WTC11 (cell line): ENCODE data around the gene OR10C1. TPM values are rescaled to one million over a fixed set of nuclear protein-coding genes. Genes with fewer than 3 reads are reported as not detected.

Experiments
- ATAC-seq: fragments of 200-7000 bp; cut with Tn5 transposase; 2 replicates; pipeline ENCODE4 v1.10.0; 2021; ENCODE audit warnings: mild to moderate bottlenecking, moderate library complexity
- CTCF ChIA-PET: fragments of 300-600 bp; sonication (Branson Sonifier 250); formaldehyde crosslinking; loops from one replicate; lab custom pipeline; 2021; ENCODE audit warnings: antibody characterized with exemption; lab: Charles Lee
- POLR2A ChIA-PET: fragments of 350-600 bp; sonication (Branson Sonifier 250); formaldehyde crosslinking; loops from one replicate; lab custom pipeline; 2021; ENCODE audit warnings: antibody characterized with exemption; lab: Charles Lee
- DNase-seq: peaks from one replicate; pipeline ENCODE4 v3.0.0; 2021; ENCODE audit warnings: low spot score
- H3K27ac Mint-ChIP-seq: 2 replicates; pipeline ENCODE4 v1.8.0; 2021; ENCODE audit warnings: mixed read lengths
- H3K27me3 Mint-ChIP-seq: 2 replicates; pipeline ENCODE4 v1.8.0; 2021; ENCODE audit warnings: low read depth, mild to moderate bottlenecking, moderate library complexity, mixed read lengths
- H3K36me3 Mint-ChIP-seq: 2 replicates; pipeline ENCODE4 v1.8.0; 2021; ENCODE audit warnings: mixed read lengths
- H3K4me1 Mint-ChIP-seq: 2 replicates; pipeline ENCODE4 v1.8.0; 2022; ENCODE audit warnings: mixed read lengths
- H3K4me3 Mint-ChIP-seq: 2 replicates; pipeline ENCODE4 v1.8.0; 2021; ENCODE audit warnings: mild to moderate bottlenecking, moderate library complexity, mixed read lengths
- H3K9me3 Mint-ChIP-seq: 2 replicates; pipeline ENCODE4 v1.8.0; 2021; ENCODE audit warnings: mixed read lengths
- CBFB ChIP-seq: sonication (generic); formaldehyde crosslinking; IDR thresholded peaks from 2 replicates; pipeline ENCODE4 v1.8.1; 2022; ENCODE audit warnings: mild to moderate bottlenecking, low read depth, missing genetic modification reagents
- CREB1 ChIP-seq: sonication (generic); formaldehyde crosslinking; IDR thresholded peaks from 2 replicates; pipeline ENCODE4 v1.8.0; 2023; ENCODE audit warnings: mild to moderate bottlenecking, missing genetic modification reagents
- CREM ChIP-seq: sonication (generic); formaldehyde crosslinking; IDR thresholded peaks from 2 replicates; pipeline ENCODE4 v1.8.1; 2022; ENCODE audit warnings: mild to moderate bottlenecking, missing genetic modification reagents, moderate library complexity
- ELF4 ChIP-seq: sonication (generic); formaldehyde crosslinking; IDR thresholded peaks from 2 replicates; pipeline ENCODE4 v1.8.1; 2022; ENCODE audit warnings: low read depth, mild to moderate bottlenecking, moderate library complexity, missing genetic modification reagents
- EMX1 ChIP-seq: fragments of 250-450 bp; sonication (Bioruptor Pico); IDR thresholded peaks from 2 replicates; pipeline ENCODE4 v1.8.0; 2021; ENCODE audit warnings: mild to moderate bottlenecking
- GRHL2 ChIP-seq: fragments of 250-450 bp; sonication (Bioruptor Pico); IDR thresholded peaks from 2 replicates; pipeline ENCODE4 v1.8.0; 2022; ENCODE audit warnings: mild to moderate bottlenecking, moderate library complexity; ENCODE audit not compliant: insufficient replicate concordance, severe bottlenecking
- HMGA2 ChIP-seq: fragments of 250-450 bp; sonication (Bioruptor Pico); IDR thresholded peaks from 2 replicates; pipeline ENCODE4 v1.4.0; 2021; ENCODE audit warnings: mild to moderate bottlenecking, moderate library complexity
- KAT7 ChIP-seq: sonication (generic); formaldehyde crosslinking; IDR thresholded peaks from 2 replicates; pipeline ENCODE4 v1.8.1; 2023; ENCODE audit warnings: missing genetic modification reagents, mild to moderate bottlenecking, borderline replicate concordance
- TEAD4 ChIP-seq: sonication (generic); formaldehyde crosslinking; IDR thresholded peaks from 2 replicates; pipeline ENCODE4 v1.8.0; 2022; ENCODE audit warnings: mild to moderate bottlenecking, missing genetic modification reagents
- ZBTB21 ChIP-seq: sonication (generic); formaldehyde crosslinking; IDR thresholded peaks from 2 replicates; pipeline ENCODE4 v1.8.1; 2023; ENCODE audit warnings: mild to moderate bottlenecking, missing genetic modification reagents, borderline replicate concordance
- total RNA-seq: library from RNA; stranded (reverse); gene quantifications from 3 replicates; pipeline ENCODE4 v1.2.3, GENCODE V29; 2021
- TF ChIP-seq, protein P1 (sequence below): sonication (generic); formaldehyde crosslinking; IDR thresholded peaks from 2 replicates; pipeline ENCODE4 v1.8.0; 2023; ENCODE audit warnings: missing genetic modification reagents, mild to moderate bottlenecking, borderline replicate concordance
- TF ChIP-seq, protein P2 (sequence below): fragments of 250-450 bp; sonication (Bioruptor Pico); IDR thresholded peaks from 2 replicates; pipeline ENCODE4 v1.9.0; 2021; ENCODE audit warnings: mild to moderate bottlenecking
- TF ChIP-seq, protein P3 (sequence below): sonication (generic); formaldehyde crosslinking; IDR thresholded peaks from 2 replicates; pipeline ENCODE4 v1.8.0; 2023; ENCODE audit warnings: mild to moderate bottlenecking, missing genetic modification reagents
- TF ChIP-seq, protein P4 (sequence below): fragments of 250-450 bp; sonication (Bioruptor Pico); IDR thresholded peaks from 2 replicates; pipeline ENCODE4 v1.9.0; 2021; ENCODE audit warnings: moderate library complexity, mild to moderate bottlenecking, inconsistent platforms, borderline replicate concordance
- TF ChIP-seq, protein P5 (sequence below): sonication (generic); formaldehyde crosslinking; IDR thresholded peaks from 2 replicates; pipeline ENCODE4 v1.8.1; 2022; ENCODE audit warnings: mild to moderate bottlenecking, missing genetic modification reagents, moderate library complexity, borderline replicate concordance
- TF ChIP-seq, protein P6 (sequence below): fragments of 250-450 bp; sonication (Bioruptor Pico); IDR thresholded peaks from 2 replicates; pipeline ENCODE4 v2.1.2; 2022; ENCODE audit warnings: mild to moderate bottlenecking, moderate library complexity

The OR10C1 gene
- total RNA-seq, 1 experiment from 2014 or later: not detected

DNA sequence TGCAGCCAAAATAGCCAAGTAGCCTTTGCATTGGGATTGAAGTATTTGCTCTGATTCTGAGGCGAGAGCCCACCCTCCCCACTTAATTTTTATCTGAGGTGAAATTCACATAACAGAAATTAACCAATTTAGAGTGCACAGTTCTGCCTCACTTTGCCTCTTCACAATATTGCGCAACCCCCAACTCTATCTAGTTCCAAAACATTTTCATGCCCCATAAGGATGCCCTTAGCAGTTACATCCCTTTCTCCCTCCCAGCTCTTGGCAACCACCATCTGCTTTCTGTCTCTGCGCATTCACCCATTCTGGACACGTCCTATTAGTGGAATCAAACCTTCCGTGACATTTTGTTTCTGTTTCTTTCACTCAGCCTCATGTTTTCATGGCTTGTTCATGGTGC is 39.6 kb downstream of the OR10C1 start (continued):
- TF ChIP-seq, protein P1, sequence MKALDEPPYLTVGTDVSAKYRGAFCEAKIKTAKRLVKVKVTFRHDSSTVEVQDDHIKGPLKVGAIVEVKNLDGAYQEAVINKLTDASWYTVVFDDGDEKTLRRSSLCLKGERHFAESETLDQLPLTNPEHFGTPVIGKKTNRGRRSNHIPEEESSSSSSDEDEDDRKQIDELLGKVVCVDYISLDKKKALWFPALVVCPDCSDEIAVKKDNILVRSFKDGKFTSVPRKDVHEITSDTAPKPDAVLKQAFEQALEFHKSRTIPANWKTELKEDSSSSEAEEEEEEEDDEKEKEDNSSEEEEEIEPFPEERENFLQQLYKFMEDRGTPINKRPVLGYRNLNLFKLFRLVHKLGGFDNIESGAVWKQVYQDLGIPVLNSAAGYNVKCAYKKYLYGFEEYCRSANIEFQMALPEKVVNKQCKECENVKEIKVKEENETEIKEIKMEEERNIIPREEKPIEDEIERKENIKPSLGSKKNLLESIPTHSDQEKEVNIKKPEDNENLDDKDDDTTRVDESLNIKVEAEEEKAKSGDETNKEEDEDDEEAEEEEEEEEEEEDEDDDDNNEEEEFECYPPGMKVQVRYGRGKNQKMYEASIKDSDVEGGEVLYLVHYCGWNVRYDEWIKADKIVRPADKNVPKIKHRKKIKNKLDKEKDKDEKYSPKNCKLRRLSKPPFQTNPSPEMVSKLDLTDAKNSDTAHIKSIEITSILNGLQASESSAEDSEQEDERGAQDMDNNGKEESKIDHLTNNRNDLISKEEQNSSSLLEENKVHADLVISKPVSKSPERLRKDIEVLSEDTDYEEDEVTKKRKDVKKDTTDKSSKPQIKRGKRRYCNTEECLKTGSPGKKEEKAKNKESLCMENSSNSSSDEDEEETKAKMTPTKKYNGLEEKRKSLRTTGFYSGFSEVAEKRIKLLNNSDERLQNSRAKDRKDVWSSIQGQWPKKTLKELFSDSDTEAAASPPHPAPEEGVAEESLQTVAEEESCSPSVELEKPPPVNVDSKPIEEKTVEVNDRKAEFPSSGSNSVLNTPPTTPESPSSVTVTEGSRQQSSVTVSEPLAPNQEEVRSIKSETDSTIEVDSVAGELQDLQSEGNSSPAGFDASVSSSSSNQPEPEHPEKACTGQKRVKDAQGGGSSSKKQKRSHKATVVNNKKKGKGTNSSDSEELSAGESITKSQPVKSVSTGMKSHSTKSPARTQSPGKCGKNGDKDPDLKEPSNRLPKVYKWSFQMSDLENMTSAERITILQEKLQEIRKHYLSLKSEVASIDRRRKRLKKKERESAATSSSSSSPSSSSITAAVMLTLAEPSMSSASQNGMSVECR (CRISPR knock-in tag): no peak
- no peak for TF ChIP-seq CREM
- TF ChIP-seq, protein P2, sequence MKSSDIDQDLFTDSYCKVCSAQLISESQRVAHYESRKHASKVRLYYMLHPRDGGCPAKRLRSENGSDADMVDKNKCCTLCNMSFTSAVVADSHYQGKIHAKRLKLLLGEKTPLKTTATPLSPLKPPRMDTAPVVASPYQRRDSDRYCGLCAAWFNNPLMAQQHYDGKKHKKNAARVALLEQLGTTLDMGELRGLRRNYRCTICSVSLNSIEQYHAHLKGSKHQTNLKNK (CRISPR knock-in tag): no peak
- TF ChIP-seq, all 79 proteins: peak for 0

DNA sequence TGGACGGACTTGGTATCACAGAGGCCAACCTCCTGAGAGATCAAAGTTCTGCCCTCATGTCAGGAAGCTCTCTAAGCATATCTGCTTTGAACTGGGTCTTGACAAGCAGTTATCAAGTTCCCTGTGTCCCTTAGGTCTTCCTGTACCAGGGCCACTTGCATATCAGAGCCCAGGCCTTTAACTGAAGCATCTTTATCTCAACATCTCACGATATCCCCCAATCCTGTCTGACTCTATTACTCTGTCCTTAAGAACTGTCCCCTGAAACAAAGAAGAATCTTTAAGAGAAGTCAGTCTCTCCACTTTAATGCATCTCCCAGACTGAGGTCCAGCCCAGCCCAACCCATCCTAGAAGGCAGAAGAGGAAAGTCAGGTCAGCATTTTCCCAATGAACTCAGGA is 40.5 kb downstream of the OR10C1 start:
- Mint-ChIP-seq H3K36me3 (no peaks in the 10 kb centered on the region), H3K27me3 (peaks cover 7% of the 10 kb centered on the region)
- ChIA-PET POLR2A (no interaction called here), CTCF (no interaction called here)
- ATAC-seq: no peak
- TF ChIP-seq EMX1 (CRISPR knock-in tag): no peak
- TF ChIP-seq, protein P3, sequence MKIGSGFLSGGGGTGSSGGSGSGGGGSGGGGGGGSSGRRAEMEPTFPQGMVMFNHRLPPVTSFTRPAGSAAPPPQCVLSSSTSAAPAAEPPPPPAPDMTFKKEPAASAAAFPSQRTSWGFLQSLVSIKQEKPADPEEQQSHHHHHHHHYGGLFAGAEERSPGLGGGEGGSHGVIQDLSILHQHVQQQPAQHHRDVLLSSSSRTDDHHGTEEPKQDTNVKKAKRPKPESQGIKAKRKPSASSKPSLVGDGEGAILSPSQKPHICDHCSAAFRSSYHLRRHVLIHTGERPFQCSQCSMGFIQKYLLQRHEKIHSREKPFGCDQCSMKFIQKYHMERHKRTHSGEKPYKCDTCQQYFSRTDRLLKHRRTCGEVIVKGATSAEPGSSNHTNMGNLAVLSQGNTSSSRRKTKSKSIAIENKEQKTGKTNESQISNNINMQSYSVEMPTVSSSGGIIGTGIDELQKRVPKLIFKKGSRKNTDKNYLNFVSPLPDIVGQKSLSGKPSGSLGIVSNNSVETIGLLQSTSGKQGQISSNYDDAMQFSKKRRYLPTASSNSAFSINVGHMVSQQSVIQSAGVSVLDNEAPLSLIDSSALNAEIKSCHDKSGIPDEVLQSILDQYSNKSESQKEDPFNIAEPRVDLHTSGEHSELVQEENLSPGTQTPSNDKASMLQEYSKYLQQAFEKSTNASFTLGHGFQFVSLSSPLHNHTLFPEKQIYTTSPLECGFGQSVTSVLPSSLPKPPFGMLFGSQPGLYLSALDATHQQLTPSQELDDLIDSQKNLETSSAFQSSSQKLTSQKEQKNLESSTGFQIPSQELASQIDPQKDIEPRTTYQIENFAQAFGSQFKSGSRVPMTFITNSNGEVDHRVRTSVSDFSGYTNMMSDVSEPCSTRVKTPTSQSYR (CRISPR knock-in tag): no peak
- no peak for TF ChIP-seq CBFB (CRISPR knock-in tag)
- TF ChIP-seq CREB1 (CRISPR knock-in tag): no peak
- TF ChIP-seq ZBTB21 (CRISPR knock-in tag): no peak
- no peak for TF ChIP-seq HMGA2
- no peak for TF ChIP-seq ELF4 (CRISPR knock-in tag)
- no peak for TF ChIP-seq KAT7 (CRISPR knock-in tag)
- no peak for TF ChIP-seq TEAD4 (CRISPR knock-in tag)
- TF ChIP-seq, protein P4, sequence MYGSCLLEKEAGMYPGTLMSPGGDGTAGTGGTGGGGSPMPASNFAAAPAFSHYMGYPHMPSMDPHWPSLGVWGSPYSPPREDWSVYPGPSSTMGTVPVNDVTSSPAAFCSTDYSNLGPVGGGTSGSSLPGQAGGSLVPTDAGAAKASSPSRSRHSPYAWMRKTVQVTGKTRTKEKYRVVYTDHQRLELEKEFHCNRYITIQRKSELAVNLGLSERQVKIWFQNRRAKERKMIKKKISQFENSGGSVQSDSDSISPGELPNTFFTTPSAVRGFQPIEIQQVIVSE (CRISPR knock-in tag): no peak
- no peak for TF ChIP-seq GRHL2
- TF ChIP-seq, protein P5, sequence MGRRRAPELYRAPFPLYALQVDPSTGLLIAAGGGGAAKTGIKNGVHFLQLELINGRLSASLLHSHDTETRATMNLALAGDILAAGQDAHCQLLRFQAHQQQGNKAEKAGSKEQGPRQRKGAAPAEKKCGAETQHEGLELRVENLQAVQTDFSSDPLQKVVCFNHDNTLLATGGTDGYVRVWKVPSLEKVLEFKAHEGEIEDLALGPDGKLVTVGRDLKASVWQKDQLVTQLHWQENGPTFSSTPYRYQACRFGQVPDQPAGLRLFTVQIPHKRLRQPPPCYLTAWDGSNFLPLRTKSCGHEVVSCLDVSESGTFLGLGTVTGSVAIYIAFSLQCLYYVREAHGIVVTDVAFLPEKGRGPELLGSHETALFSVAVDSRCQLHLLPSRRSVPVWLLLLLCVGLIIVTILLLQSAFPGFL: no peak
- TF ChIP-seq, protein P6, sequence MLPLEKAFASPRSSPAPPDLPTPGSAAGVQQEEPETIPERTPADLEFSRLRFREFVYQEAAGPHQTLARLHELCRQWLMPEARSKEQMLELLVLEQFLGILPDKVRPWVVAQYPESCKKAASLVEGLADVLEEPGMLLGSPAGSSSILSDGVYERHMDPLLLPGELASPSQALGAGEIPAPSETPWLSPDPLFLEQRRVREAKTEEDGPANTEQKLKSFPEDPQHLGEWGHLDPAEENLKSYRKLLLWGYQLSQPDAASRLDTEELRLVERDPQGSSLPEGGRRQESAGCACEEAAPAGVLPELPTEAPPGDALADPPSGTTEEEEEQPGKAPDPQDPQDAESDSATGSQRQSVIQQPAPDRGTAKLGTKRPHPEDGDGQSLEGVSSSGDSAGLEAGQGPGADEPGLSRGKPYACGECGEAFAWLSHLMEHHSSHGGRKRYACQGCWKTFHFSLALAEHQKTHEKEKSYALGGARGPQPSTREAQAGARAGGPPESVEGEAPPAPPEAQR (CRISPR knock-in tag): no peak
- TF ChIP-seq, all 79 proteins: peak for 0
- Mint-ChIP-seq H3K4me1 (no peaks in the 10 kb centered on the region), H3K9me3 (peaks cover 14% of the 10 kb centered on the region), H3K4me3 (no peak overlapping the region), H3K27ac (no peak overlapping the region)
- no peak for DNase-seq
